CD14-positive monocyte (primary cell): ENCODE results near the gene PDE6H. TPM values are rescaled to one million over a fixed set of nuclear protein-coding genes. Genes with fewer than 3 reads are reported as not detected.

ENCODE experiments used
- DNase-seq, 3 donors: peaks; one replicate each; pipeline ENCODE4 v3.0.0-alpha.2; 2011 to 2022
- H2AFZ ChIP-seq: 2 replicates; pipeline ENCODE4 v1.6.0; 2012; ENCODE audit warnings: mild to moderate bottlenecking, low read depth, low read length, inconsistent platforms; ENCODE audit not compliant: insufficient read depth, poor library complexity, severe bottlenecking
- H3K27ac ChIP-seq, 2 donors: 1 replicate in 1 of 2; 2 replicates in 1 of 2; pipeline ENCODE4 v1.5.1; 2012 to 2013; ENCODE audit warnings: low read length in 2 of 2, control low read depth in 1 of 2, inconsistent platforms in 1 of 2, low read depth in 1 of 2, mild to moderate bottlenecking in 1 of 2
- H3K27me3 ChIP-seq, 2 donors: one replicate each; pipeline versions ENCODE4 v1.6.0 to v1.6.1; 2011 to 2013; ENCODE audit warnings: low read length in 2 of 2; ENCODE audit not compliant: control insufficient read depth in 2 of 2, insufficient read depth in 2 of 2
- H3K36me3 ChIP-seq, 2 donors: replicated peaks in 1 of 2; 1 replicate in 1 of 2; 2 replicates in 1 of 2; pipeline versions ENCODE4 v1.5.1 to v1.6.1; 2012 to 2013; ENCODE audit warnings: low read length in 2 of 2, control low read depth in 1 of 2, inconsistent platforms in 1 of 2, mild to moderate bottlenecking in 1 of 2; ENCODE audit not compliant: insufficient read depth in 2 of 2, control insufficient read depth in 1 of 2
- H3K4me1 ChIP-seq, 2 donors: 1 replicate in 1 of 2; 2 replicates in 1 of 2; pipeline versions ENCODE4 v1.5.1 to v1.6.1; 2012 to 2013; ENCODE audit warnings: low read length in 2 of 2, control low read depth in 1 of 2, inconsistent platforms in 1 of 2, mild to moderate bottlenecking in 1 of 2, moderate library complexity in 1 of 2; ENCODE audit not compliant: insufficient read depth in 2 of 2, control insufficient read depth in 1 of 2
- H3K4me2 ChIP-seq: replicated peaks from 2 replicates; pipeline ENCODE3; 2012; ENCODE audit warnings: low read length, moderate library complexity, mild to moderate bottlenecking; ENCODE audit not compliant: poor library complexity, severe bottlenecking; ENCODE audit errors: extremely low read depth
- H3K4me3 ChIP-seq, 3 experiments: fragments of 200-600 bp in 1 of 3; sonication (generic) in 1 of 3; replicated peaks in 1 of 3; 1 replicate in 2 of 3; 2 replicates in 1 of 3; pipeline ENCODE4 v1.5.1; 2011 to 2013; ENCODE audit warnings: low read length in 3 of 3, mild to moderate bottlenecking in 3 of 3, control low read depth in 2 of 3, low read depth in 2 of 3, inconsistent platforms in 1 of 3, moderate library complexity in 1 of 3
- H3K79me2 ChIP-seq: 2 replicates; pipeline ENCODE4 v1.6.0; 2012; ENCODE audit warnings: mild to moderate bottlenecking, control low read depth, inconsistent platforms, low read length, moderate library complexity; ENCODE audit not compliant: insufficient read depth
- H3K9ac ChIP-seq: 2 replicates; pipeline ENCODE4 v1.6.0; 2017; ENCODE audit warnings: low read length, mild to moderate bottlenecking; ENCODE audit not compliant: insufficient read depth, poor library complexity, severe bottlenecking
- H3K9me3 ChIP-seq, 2 donors: replicated peaks in 1 of 2; 1 replicate in 1 of 2; 2 replicates in 1 of 2; pipeline versions ENCODE4 v1.5.1 to v1.6.1; 2012 to 2013; ENCODE audit warnings: low read length in 2 of 2, control low read depth in 1 of 2; ENCODE audit not compliant: control insufficient read depth in 1 of 2, insufficient read depth in 1 of 2
- H4K20me1 ChIP-seq: 2 replicates; pipeline ENCODE4 v1.6.0; 2012; ENCODE audit warnings: mild to moderate bottlenecking, low read length, control low read depth, moderate library complexity; ENCODE audit not compliant: insufficient read depth
- H3K27ac Mint-ChIP-seq, 7 donors: one replicate each; pipeline ENCODE4 v1.8.0; 2020; ENCODE audit warnings: mild to moderate bottlenecking in 7 of 7, mixed read lengths in 7 of 7, moderate library complexity in 6 of 7, inconsistent platforms in 2 of 7
- H3K27me3 Mint-ChIP-seq, 3 donors: one replicate each; pipeline ENCODE4 v1.8.0; 2021 to 2022; ENCODE audit warnings: low read depth in 3 of 3, mild to moderate bottlenecking in 3 of 3, mixed read lengths in 3 of 3, moderate library complexity in 3 of 3, inconsistent platforms in 1 of 3
- H3K36me3 Mint-ChIP-seq, 2 donors: one replicate each; pipeline ENCODE4 v1.8.0; 2020; ENCODE audit warnings: mixed read lengths in 2 of 2, inconsistent platforms in 1 of 2, mild to moderate bottlenecking in 1 of 2
- H3K4me1 Mint-ChIP-seq: one replicate; pipeline ENCODE4 v1.8.0; 2020; ENCODE audit warnings: mild to moderate bottlenecking, mixed read lengths
- H3K4me3 Mint-ChIP-seq, 2 donors: one replicate each; pipeline ENCODE4 v1.8.0; 2020; ENCODE audit warnings: mild to moderate bottlenecking in 2 of 2, mixed read lengths in 2 of 2, moderate library complexity in 1 of 2
- H3K9me3 Mint-ChIP-seq, 7 donors: one replicate each; pipeline ENCODE4 v1.8.0; 2020 to 2022; ENCODE audit warnings: mixed read lengths in 7 of 7, mild to moderate bottlenecking in 6 of 7, moderate library complexity in 6 of 7, inconsistent platforms in 2 of 7
- WGBS: methylation state at CpG from one replicate; pipeline ENCODE4 v1.1.5; 2013; ENCODE audit warnings: missing lambda C conversion rate; ENCODE audit not compliant: insufficient coverage; 5-methylcytosine and 5-hydroxymethylcytosine counted together
- intact Hi-C, 2 donors: fragments of 100-400 bp; cut with micrococcal nuclease; formaldehyde crosslinking; loops; one replicate each; pipeline versions ENCODE4 v1.15.0 to v1.15.1; 2023
- polyA plus RNA-seq, 3 donors: library from polyadenylated mRNA; depleted of rRNA in 1 of 3; unstranded in 2 of 3; stranded (reverse) in 1 of 3; fragments of 300-500 nt in 2 of 3; fragments of >200 nt in 1 of 3; fragmentation: Illumina TruSeq in 2 of 3; gene quantifications; 1 replicate in 2 of 3; 2 replicates in 1 of 3; pipeline ENCODE4 v1.2.3, GENCODE V29; 2012 to 2021
- TF ChIP-seq, protein P1 (sequence below): fragments of 200-600 bp; IDR thresholded peaks from one replicate; pipeline ENCODE4 v1.8.0; 2022; ENCODE audit warnings: antibody characterized with exemption, mild to moderate bottlenecking

Gene PDE6H
- polyA plus RNA-seq, 3 donors = 0.33 to 0.56 TPM; not detected in 1

DNA sequence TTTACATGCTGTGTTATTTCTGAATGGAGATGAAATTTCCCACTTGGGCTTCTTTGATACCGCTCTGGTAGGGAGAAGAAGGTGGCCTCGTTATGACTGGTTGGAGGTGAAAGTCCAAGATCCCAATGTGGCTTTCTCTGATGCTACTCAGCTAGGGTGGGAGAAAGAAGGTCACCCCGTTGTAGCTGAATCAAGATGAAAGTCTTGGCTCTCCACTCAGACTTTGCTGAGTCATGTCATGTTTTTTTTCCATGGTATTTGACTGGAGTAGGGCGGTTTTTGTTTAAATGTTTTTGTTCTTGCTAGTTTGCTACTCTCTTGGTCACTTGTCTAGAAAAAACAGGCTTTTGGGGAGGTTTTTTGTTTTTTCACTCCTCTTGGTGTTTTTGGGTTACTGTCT is 2.4 kb upstream of the PDE6H start:
- no peaks in the 10 kb centered on the region for H3K36me3 Mint-ChIP-seq
- no peak overlapping the region for H3K4me3 ChIP-seq
- TF ChIP-seq, protein P1, sequence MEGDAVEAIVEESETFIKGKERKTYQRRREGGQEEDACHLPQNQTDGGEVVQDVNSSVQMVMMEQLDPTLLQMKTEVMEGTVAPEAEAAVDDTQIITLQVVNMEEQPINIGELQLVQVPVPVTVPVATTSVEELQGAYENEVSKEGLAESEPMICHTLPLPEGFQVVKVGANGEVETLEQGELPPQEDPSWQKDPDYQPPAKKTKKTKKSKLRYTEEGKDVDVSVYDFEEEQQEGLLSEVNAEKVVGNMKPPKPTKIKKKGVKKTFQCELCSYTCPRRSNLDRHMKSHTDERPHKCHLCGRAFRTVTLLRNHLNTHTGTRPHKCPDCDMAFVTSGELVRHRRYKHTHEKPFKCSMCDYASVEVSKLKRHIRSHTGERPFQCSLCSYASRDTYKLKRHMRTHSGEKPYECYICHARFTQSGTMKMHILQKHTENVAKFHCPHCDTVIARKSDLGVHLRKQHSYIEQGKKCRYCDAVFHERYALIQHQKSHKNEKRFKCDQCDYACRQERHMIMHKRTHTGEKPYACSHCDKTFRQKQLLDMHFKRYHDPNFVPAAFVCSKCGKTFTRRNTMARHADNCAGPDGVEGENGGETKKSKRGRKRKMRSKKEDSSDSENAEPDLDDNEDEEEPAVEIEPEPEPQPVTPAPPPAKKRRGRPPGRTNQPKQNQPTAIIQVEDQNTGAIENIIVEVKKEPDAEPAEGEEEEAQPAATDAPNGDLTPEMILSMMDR = no peak
- intact Hi-C loops = no loop called here
- H4K20me1 ChIP-seq = no peaks in the 10 kb centered on the region
- H2AFZ ChIP-seq = no peak overlapping the region
- no peaks in the 10 kb centered on the region for H3K36me3 ChIP-seq
- H3K9ac ChIP-seq = no peak overlapping the region
- H3K27me3 ChIP-seq = no peaks in the 10 kb centered on the region
- H3K27me3 Mint-ChIP-seq = no peaks in the 10 kb centered on the region
- peaks cover 25 to 28% of the 10 kb centered on the region in 2 donors for H3K4me1 ChIP-seq
- H3K79me2 ChIP-seq = no peaks in the 10 kb centered on the region
- peaks cover 30% of the 10 kb centered on the region for H3K4me1 Mint-ChIP-seq
- no peaks in the 10 kb centered on the region for H3K9me3 Mint-ChIP-seq
- H3K9me3 ChIP-seq = no peaks in the 10 kb centered on the region
- no peak overlapping the region for H3K27ac ChIP-seq
- H3K27ac Mint-ChIP-seq = no peak overlapping the region
- H3K4me2 ChIP-seq = no peak overlapping the region
- no peak for DNase-seq
- H3K4me3 Mint-ChIP-seq = no peak overlapping the region
- 67% methylated on average over 1 of the region's 4 CpGs for WGBS

DNA sequence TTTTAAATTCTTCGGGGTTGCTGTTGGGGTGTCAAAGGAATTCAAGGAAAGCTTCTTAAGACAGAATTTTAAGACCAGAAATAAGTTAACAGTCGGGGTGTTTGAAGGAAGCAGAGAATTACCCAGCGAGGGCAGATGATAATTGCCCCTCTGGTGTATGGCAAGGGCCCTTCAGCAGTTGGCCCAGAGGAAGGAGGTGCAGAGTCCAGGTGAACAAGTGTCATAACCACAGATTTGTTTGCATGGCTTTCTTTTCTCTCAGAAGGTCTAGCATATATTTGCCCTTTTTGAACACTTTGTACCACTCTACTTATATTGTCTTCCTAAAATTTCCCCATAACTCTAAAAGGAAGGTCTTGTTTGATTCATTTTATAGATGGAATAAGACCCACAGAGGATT is 1.8 kb downstream of the PDE6H start:
- Histone ChIP-seq H3K27me3 (no peaks in the 10 kb centered on the region), H3K36me3 (no peaks in the 10 kb centered on the region), H3K4me3 (peak overlapping the region in 1 of 3 experiments; percentile 6), H3K9me3 (no peaks in the 10 kb centered on the region), H3K4me2 (peak overlapping the region; percentile 1), H2AFZ (no peak overlapping the region), H3K4me1 (peaks cover 45 to 48% of the 10 kb centered on the region in 2 donors), H3K79me2 (peaks cover 4% of the 10 kb centered on the region), H3K9ac (no peak overlapping the region), H4K20me1 (no peaks in the 10 kb centered on the region), H3K27ac (peak overlapping the region in 1 of 2 donors; percentile 82)
- no peak overlapping the region for H3K4me3 Mint-ChIP-seq
- no peaks in the 10 kb centered on the region for H3K27me3 Mint-ChIP-seq
- TF ChIP-seq, protein P1 = no peak
- no peaks in the 10 kb centered on the region for H3K9me3 Mint-ChIP-seq
- peaks cover 50% of the 10 kb centered on the region for H3K4me1 Mint-ChIP-seq
- peak overlapping the region in 6 of 7 donors; percentile 41 to 82 (median 62) for H3K27ac Mint-ChIP-seq
- DNase-seq = no peak
- no peaks in the 10 kb centered on the region for H3K36me3 Mint-ChIP-seq
- WGBS = 65% methylated on average over 3 of the region's 3 CpGs
- intact Hi-C loops = no loop called here
